IMR-90 (cell line): ENCODE measurements around the gene INTS2. TPM values are rescaled to one million over a fixed set of nuclear protein-coding genes. Genes with fewer than 3 reads are reported as not detected.

Source experiments
- ATAC-seq: fragments of 200-7000 bp; cut with Tn5 transposase; 2 replicates; pipeline ENCODE4 v1.9.1; 2020; ENCODE audit warnings: low read depth, mild to moderate bottlenecking, moderate library complexity
- BruUV-seq: library from RNA; stranded (reverse); fragments of 400-500 nt; replicated peaks from 2 replicates; lab custom pipeline; 2021; lab: Mats Ljungman, UMichigan
- CTCF ChIA-PET: fragments of 300-600 bp; formaldehyde crosslinking; extraction: SDS; loops from one replicate; lab custom pipeline; 2021; ENCODE audit warnings: antibody characterized with exemption; lab: Yijun Ruan, JAX
- POLR2A ChIA-PET: fragments of 300-600 bp; sonication (Branson Sonifier 250); formaldehyde crosslinking; loops from one replicate; lab custom pipeline; 2022; ENCODE audit warnings: antibody characterized with exemption; ENCODE audit not compliant: unreplicated experiment; lab: Charles Lee
- DNase-seq: peaks from one replicate; pipeline ENCODE4 v3.0.0; 2013
- H2AFZ ChIP-seq: replicated peaks from 2 replicates; pipeline ENCODE3; 2013; ENCODE audit warnings: low read length, mild to moderate bottlenecking; ENCODE audit not compliant: poor library complexity
- H2AK5ac ChIP-seq: 2 replicates; pipeline ENCODE4 v1.6.1; 2013; ENCODE audit warnings: low read depth, low read length, inconsistent platforms
- H2AK9ac ChIP-seq: replicated peaks from 2 replicates; pipeline ENCODE3; 2013; ENCODE audit warnings: mild to moderate bottlenecking, low read depth, low read length, moderate library complexity; ENCODE audit not compliant: poor library complexity
- H2BK120ac ChIP-seq: 2 replicates; pipeline ENCODE4 v1.6.1; 2013; ENCODE audit warnings: low read depth, low read length, inconsistent platforms
- H2BK15ac ChIP-seq: 3 replicates; pipeline ENCODE4 v1.6.1; 2013; ENCODE audit warnings: low read depth, low read length, inconsistent platforms
- H2BK20ac ChIP-seq: 2 replicates; pipeline ENCODE4 v1.6.1; 2013; ENCODE audit warnings: low read depth, mild to moderate bottlenecking, inconsistent platforms, low read length, moderate library complexity
- H2BK5ac ChIP-seq: 2 replicates; pipeline ENCODE4 v1.6.1; 2013; ENCODE audit warnings: mild to moderate bottlenecking, low read depth, low read length, inconsistent platforms; ENCODE audit not compliant: poor library complexity, severe bottlenecking
- H3K14ac ChIP-seq: replicated peaks from 2 replicates; pipeline ENCODE4 v1.6.1; 2013; ENCODE audit warnings: low read depth, low read length, inconsistent platforms
- H3K18ac ChIP-seq: 2 replicates; pipeline ENCODE4 v1.6.1; 2013; ENCODE audit warnings: low read depth, low read length, control low read depth
- H3K23ac ChIP-seq: 2 replicates; pipeline ENCODE4 v1.6.1; 2013; ENCODE audit warnings: low read depth, low read length, inconsistent platforms
- H3K27ac ChIP-seq: 2 replicates; pipeline ENCODE4 v1.5.1; 2013; ENCODE audit warnings: mild to moderate bottlenecking, control low read depth, low read length; ENCODE audit not compliant: insufficient read depth
- H3K27me3 ChIP-seq: 2 replicates; pipeline ENCODE4 v1.6.1; 2013; ENCODE audit warnings: low read length; ENCODE audit not compliant: control insufficient read depth, insufficient read depth
- H3K36me3 ChIP-seq: 2 replicates; pipeline ENCODE4 v1.6.1; 2013; ENCODE audit warnings: low read length, mixed read lengths; ENCODE audit not compliant: control insufficient read depth, insufficient read depth
- H3K4ac ChIP-seq: 2 replicates; pipeline ENCODE4 v1.6.1; 2013; ENCODE audit warnings: low read depth, low read length, inconsistent platforms
- H3K4me1 ChIP-seq: 2 replicates; pipeline ENCODE4 v1.6.1; 2013; ENCODE audit warnings: low read length, mixed read lengths; ENCODE audit not compliant: control insufficient read depth, insufficient read depth
- H3K4me2 ChIP-seq: 2 replicates; pipeline ENCODE4 v1.6.1; 2013; ENCODE audit warnings: low read depth, mild to moderate bottlenecking, control low read depth, low read length, moderate library complexity
- H3K4me3 ChIP-seq: 2 replicates; pipeline ENCODE4 v1.5.1; 2013; ENCODE audit warnings: low read depth, mild to moderate bottlenecking, control low read depth, low read length, moderate library complexity; ENCODE audit not compliant: insufficient read depth
- H3K56ac ChIP-seq: 2 replicates; pipeline ENCODE4 v1.6.1; 2013; ENCODE audit warnings: low read length, inconsistent platforms; ENCODE audit not compliant: insufficient read depth; ENCODE audit errors: extremely low read depth
- H3K79me1 ChIP-seq, 2 experiments: 2 replicates each; pipeline ENCODE4 v1.6.1; 2013; ENCODE audit warnings: low read length in 2 of 2, inconsistent platforms in 1 of 2, low read depth in 1 of 2
- H3K9ac ChIP-seq: 2 replicates; pipeline ENCODE4 v1.6.1; 2013; ENCODE audit warnings: low read depth, low read length, control low read depth
- H3K9me1 ChIP-seq: 2 replicates; pipeline ENCODE4 v1.6.1; 2013; ENCODE audit warnings: low read length, inconsistent platforms; ENCODE audit not compliant: insufficient read depth
- H3K9me3 ChIP-seq: 2 replicates; pipeline ENCODE4 v1.6.1; 2013; ENCODE audit warnings: low read length; ENCODE audit not compliant: control insufficient read depth, insufficient read depth
- H4K20me1 ChIP-seq: 2 replicates; pipeline ENCODE4 v1.6.1; 2013; ENCODE audit warnings: low read length, inconsistent platforms; ENCODE audit not compliant: insufficient read depth
- H4K5ac ChIP-seq: 2 replicates; pipeline ENCODE4 v1.6.1; 2013; ENCODE audit warnings: mild to moderate bottlenecking, low read depth, low read length, control low read depth
- H4K8ac ChIP-seq, 2 experiments: 2 replicates each; pipeline ENCODE4 v1.6.1; 2013; ENCODE audit warnings: low read depth in 2 of 2, low read length in 2 of 2, control low read depth in 1 of 2, inconsistent platforms in 1 of 2
- H4K91ac ChIP-seq: 2 replicates; pipeline ENCODE4 v1.6.1; 2013; ENCODE audit warnings: low read depth, low read length, inconsistent platforms; ENCODE audit not compliant: insufficient read depth
- BHLHE40 ChIP-seq: fragments of 150-350 bp; IDR thresholded peaks from 2 replicates; pipeline ENCODE4 v1.6.1; 2016; ENCODE audit warnings: mild to moderate bottlenecking, low read depth, low read length
- CHD1 ChIP-seq: IDR thresholded peaks from 2 replicates; pipeline ENCODE4 v1.6.1; 2012; ENCODE audit warnings: low read depth, low read length, improper control_type of control experiment
- CTCF ChIP-seq: conservative IDR thresholded peaks from 2 replicates; pipeline ENCODE4 v1.5.1; 2012; ENCODE audit warnings: mild to moderate bottlenecking, low read depth, low read length, improper control_type of control experiment
- ELK1 ChIP-seq: fragments of 150-350 bp; IDR thresholded peaks from 2 replicates; pipeline ENCODE4 v1.6.1; 2016; ENCODE audit warnings: low read depth, mild to moderate bottlenecking, low read length, moderate library complexity, borderline replicate concordance
- FOS ChIP-seq: fragments of 150-350 bp; IDR thresholded peaks from 2 replicates; pipeline ENCODE4 v1.6.1; 2016; ENCODE audit warnings: low read depth, low read length
- MAFK ChIP-seq: IDR thresholded peaks from 2 replicates; pipeline ENCODE4 v1.6.1; 2012; ENCODE audit warnings: low read depth, low read length, improper control_type of control experiment
- MAZ ChIP-seq: IDR thresholded peaks from 2 replicates; pipeline ENCODE4 v1.6.1; 2012; ENCODE audit warnings: low read depth, mild to moderate bottlenecking, low read length, improper control_type of control experiment, moderate library complexity, borderline replicate concordance
- MXI1 ChIP-seq: IDR thresholded peaks from 2 replicates; pipeline ENCODE4 v1.6.1; 2012; ENCODE audit warnings: low read depth, mild to moderate bottlenecking, low read length, moderate library complexity, borderline replicate concordance
- NFE2L2 ChIP-seq: fragments of 150-350 bp; IDR thresholded peaks from 2 replicates; pipeline ENCODE4 v1.6.1; 2016; ENCODE audit warnings: low read depth, mild to moderate bottlenecking, low read length
- POLR2A ChIP-seq: IDR thresholded peaks from 2 replicates; pipeline ENCODE4 v1.6.1; 2012; ENCODE audit warnings: mild to moderate bottlenecking, low read depth, low read length
- RAD21 ChIP-seq: IDR thresholded peaks from 2 replicates; pipeline ENCODE4 v1.6.1; 2012; ENCODE audit warnings: low read length, improper control_type of control experiment
- RCOR1 ChIP-seq: IDR thresholded peaks from 2 replicates; pipeline ENCODE4 v1.6.1; 2012; ENCODE audit warnings: mild to moderate bottlenecking, low read length, improper control_type of control experiment; ENCODE audit not compliant: insufficient replicate concordance
- RFX5 ChIP-seq: IDR thresholded peaks from 2 replicates; pipeline ENCODE4 v1.8.0; 2012; ENCODE audit warnings: low read depth, mild to moderate bottlenecking, low read length, moderate library complexity
- SMC3 ChIP-seq: fragments of 150-350 bp; IDR thresholded peaks from 2 replicates; pipeline ENCODE4 v1.6.1; 2016; ENCODE audit warnings: low read depth, mild to moderate bottlenecking, antibody characterized with exemption, low read length, moderate library complexity
- whole genome bisulfite sequencing, 2 experiments: methylation state at CpG; one replicate each; pipeline versions ENCODE4 v1.1.5 to v1.1.7; 2013; ENCODE audit warnings: missing lambda C conversion rate in 2 of 2; ENCODE audit not compliant: insufficient read length in 1 of 2; ENCODE audit errors: extremely low coverage in 2 of 2; 5-methylcytosine and 5-hydroxymethylcytosine counted together
- dilution Hi-C: fragments of 300-500 bp; cut with HindIII; formaldehyde crosslinking; loops from one replicate; pipeline ENCODE4 v1.14.3; 2018; ENCODE audit warnings: low sequenced_read_pairs; ENCODE audit not compliant: unreplicated experiment
- in situ Hi-C: fragments of 300-500 bp; cut with MboI; formaldehyde crosslinking; loops from 3 replicates; pipeline ENCODE4 v1.14.3; 2019; ENCODE audit warnings: low sequenced_read_pairs, inconsistent platforms, mixed read lengths
- intact Hi-C: fragments of 100-400 bp; cut with micrococcal nuclease; formaldehyde crosslinking; loops from 2 replicates; pipeline ENCODE4 v1.10.0; 2022
- polyA plus RNA-seq, 3 experiments: library from polyadenylated mRNA; depleted of rRNA; stranded (reverse); fragments of >200 nt; gene quantifications; 2 replicates each; pipeline ENCODE4 v1.2.3, GENCODE V29; 2012; ENCODE audit warnings: low replicate concordance in 1 of 3
- total RNA-seq: library from RNA; depleted of rRNA; stranded (reverse); fragments of >200 nt; gene quantifications from 2 replicates; pipeline ENCODE4 v1.2.3, GENCODE V29; 2012
- TF ChIP-seq, protein P1 (sequence below): fragments of 150-350 bp; IDR thresholded peaks from 2 replicates; pipeline ENCODE4 v1.6.1; 2017; ENCODE audit warnings: mild to moderate bottlenecking, antibody characterized with exemption, low read length, low read depth

The INTS2 gene
- total and polyA plus RNA-seq, 2 of the 4 experiments (the other 2 are of a cell fraction): 4.0 to 17.4 TPM

- no peaks in the 10 kb centered on the region for H3K9me3 ChIP-seq
- no peak overlapping the region for H4K5ac ChIP-seq
- no peak overlapping the region for H3K4me3 ChIP-seq
- no peaks in the 10 kb centered on the region for H4K20me1 ChIP-seq
- peaks cover 3% of the 10 kb centered on the region; the same call in 1 of the 2 replicates for H3K4me1 ChIP-seq
- no peak overlapping the region for H2BK120ac ChIP-seq
- dilution Hi-C loops (no loop called here), in situ Hi-C loops (no loop called here), intact Hi-C loops (no loop called here)
- no peak overlapping the region for H4K91ac ChIP-seq
- no peak overlapping the region for H3K56ac ChIP-seq
- H3K36me3 ChIP-seq: peaks cover 3% of the 10 kb centered on the region; the same call in 1 of the 2 replicates
- ChIA-PET CTCF (no interaction called here), POLR2A (no interaction called here)
- peaks cover 11 to 43% of the 10 kb centered on the region in 2 experiments; a peak in 3 of 4 replicates for H3K79me1 ChIP-seq
- H3K9me1 ChIP-seq: peaks cover 5% of the 10 kb centered on the region; the same call in 1 of the 2 replicates
- no peak overlapping the region for H3K27ac ChIP-seq
- no peak overlapping the region for H3K4me2 ChIP-seq
- ATAC-seq: no peak
- H4K8ac ChIP-seq: no peak overlapping the region
- H3K4ac ChIP-seq: no peak overlapping the region
- H2BK20ac ChIP-seq: no peak overlapping the region
- no TSS peak for BruUV-seq
- WGBS, 2 experiments: no CpG with 5 or more reads among the region's 1 CpG
- no peak overlapping the region for H3K9ac ChIP-seq
- H2BK15ac ChIP-seq: no peak overlapping the region
- H2AFZ ChIP-seq: no peak overlapping the region
- no peak overlapping the region for H2AK9ac ChIP-seq
- no peak overlapping the region for H3K18ac ChIP-seq
- no peaks in the 10 kb centered on the region for H3K27me3 ChIP-seq
- 0 out of 2 replicates have a peak overlapping the region, but pooled peaks have one; percentile 3 for H3K23ac ChIP-seq
- H2AK5ac ChIP-seq: no peak overlapping the region
- DNase-seq: no peak
- no peak overlapping the region for H3K14ac ChIP-seq
- TF ChIP-seq NFE2L2 (no peak), RFX5 (no peak), MAFK (no peak), CTCF (no peak), POLR2A (no peak), ELK1 (no peak), SMC3 (no peak), BHLHE40 (no peak), MXI1 (no peak), RAD21 (no peak), FOS (no peak), CHD1 (no peak), RCOR1 (no peak), MAZ (no peak)
- TF ChIP-seq, protein P1, sequence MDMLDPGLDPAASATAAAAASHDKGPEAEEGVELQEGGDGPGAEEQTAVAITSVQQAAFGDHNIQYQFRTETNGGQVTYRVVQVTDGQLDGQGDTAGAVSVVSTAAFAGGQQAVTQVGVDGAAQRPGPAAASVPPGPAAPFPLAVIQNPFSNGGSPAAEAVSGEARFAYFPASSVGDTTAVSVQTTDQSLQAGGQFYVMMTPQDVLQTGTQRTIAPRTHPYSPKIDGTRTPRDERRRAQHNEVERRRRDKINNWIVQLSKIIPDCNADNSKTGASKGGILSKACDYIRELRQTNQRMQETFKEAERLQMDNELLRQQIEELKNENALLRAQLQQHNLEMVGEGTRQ: no peak
- no peak overlapping the region for H2BK5ac ChIP-seq
These were observed 71.7 kb downstream of the INTS2 start for GRCh38 chr17:61856035-61856434.
